GM12878 (cell line): ENCODE results near the gene KCNK4. TPM values are rescaled to one million over a fixed set of nuclear protein-coding genes. Genes with fewer than 3 reads are reported as not detected.
A peak's percentile ranks its signal among the peaks of the same experiment; 100 is the strongest.

ENCODE experiments used
- BCLAF1 ChIP-seq: fragments of 450-650 bp; IDR thresholded peaks from 2 replicates; pipeline ENCODE4 v1.6.1; 2017; ENCODE audit warnings: antibody characterized with exemption, mild to moderate bottlenecking, moderate library complexity
- BHLHE40 ChIP-seq, 2 experiments: fragments of 450-650 bp in 1 of 2; IDR thresholded peaks; 2 replicates each; pipeline ENCODE4 v1.6.1; 2011 to 2017; ENCODE audit warnings: low read depth in 2 of 2, borderline replicate concordance in 1 of 2, improper control_type of control experiment in 1 of 2, low read length in 1 of 2, mild to moderate bottlenecking in 1 of 2
- BRCA1 ChIP-seq: IDR thresholded peaks from 2 replicates; pipeline ENCODE4 v1.6.1; 2011; ENCODE audit warnings: low read depth, low read length, improper control_type of control experiment
- CBX3 ChIP-seq: fragments of 200-600 bp; sonication (generic); IDR thresholded peaks from 2 replicates; pipeline ENCODE4 v1.6.1; 2016; ENCODE audit warnings: low read depth, borderline replicate concordance
- CBX5 ChIP-seq: sonication (generic); IDR thresholded peaks from 2 replicates; pipeline ENCODE4 v1.6.1; 2016; ENCODE audit warnings: low read depth, moderate library complexity, mild to moderate bottlenecking, inconsistent platforms
- CEBPB ChIP-seq, 2 experiments: fragments of 150-350 bp in 1 of 2; IDR thresholded peaks; 2 replicates each; pipeline ENCODE4 v1.6.1; 2012 to 2014; ENCODE audit warnings: low read depth in 2 of 2, low read length in 2 of 2, borderline replicate concordance in 1 of 2, inconsistent platforms in 1 of 2
- CHD1 ChIP-seq: IDR thresholded peaks from 2 replicates; pipeline ENCODE4 v1.6.1; 2012; ENCODE audit warnings: low read depth, low read length, improper control_type of control experiment
- EGR1 ChIP-seq, 2 experiments: IDR thresholded peaks; 1 replicate in 1 of 2; 2 replicates in 1 of 2; pipeline ENCODE4 v1.6.1; 2011 to 2012; ENCODE audit warnings: low read depth in 2 of 2, low read length in 2 of 2, borderline replicate concordance in 1 of 2, mild to moderate bottlenecking in 1 of 2, moderate library complexity in 1 of 2
- EP300 ChIP-seq, 2 experiments: fragments of 150-350 bp in 1 of 2; IDR thresholded peaks; 2 replicates each; pipeline ENCODE4 v1.6.1; 2011 to 2012; ENCODE audit warnings: low read depth in 2 of 2, low read length in 2 of 2, borderline replicate concordance in 1 of 2, improper control_type of control experiment in 1 of 2, inconsistent platforms in 1 of 2; ENCODE audit not compliant: control insufficient read depth in 1 of 2
- FOS ChIP-seq: IDR thresholded peaks from 3 replicates; pipeline ENCODE4 v1.6.1; 2011; ENCODE audit warnings: borderline replicate concordance; ENCODE audit not compliant: insufficient read length; ENCODE audit errors: extremely low read depth
- IKZF1 ChIP-seq: fragments of 450-650 bp; conservative IDR thresholded peaks from 2 replicates; pipeline ENCODE4 v1.6.1; 2017; ENCODE audit warnings: antibody characterized with exemption, mild to moderate bottlenecking
- NR2C1 ChIP-seq: fragments of 450-650 bp; IDR thresholded peaks from 2 replicates; pipeline ENCODE4 v1.6.1; 2017; ENCODE audit warnings: antibody characterized with exemption, mild to moderate bottlenecking, moderate library complexity
- PML ChIP-seq: IDR thresholded peaks from 2 replicates; pipeline ENCODE4 v1.6.1; 2012; ENCODE audit warnings: low read length, inconsistent platforms
- PRDM15 ChIP-seq: fragments of 450-650 bp; formaldehyde crosslinking; IDR thresholded peaks from 2 replicates; pipeline ENCODE4 v1.4.0; 2020; ENCODE audit warnings: mild to moderate bottlenecking, moderate library complexity
- RAD51 ChIP-seq: fragments of 450-650 bp; IDR thresholded peaks from 2 replicates; pipeline ENCODE4 v1.6.1; 2016; ENCODE audit warnings: moderate library complexity, mild to moderate bottlenecking, inconsistent platforms
- RELB ChIP-seq: fragments of 450-650 bp; IDR thresholded peaks from 2 replicates; pipeline ENCODE4 v1.6.1; 2017; ENCODE audit warnings: low read depth, mild to moderate bottlenecking, moderate library complexity
- SMAD5 ChIP-seq: IDR thresholded peaks from 2 replicates; pipeline ENCODE4 v1.6.1; 2016; ENCODE audit warnings: antibody characterized with exemption, low read depth
- SRF ChIP-seq, 2 experiments: IDR thresholded peaks; 2 replicates each; pipeline ENCODE4 v1.6.1; 2011; ENCODE audit warnings: low read depth in 2 of 2, low read length in 2 of 2, mild to moderate bottlenecking in 1 of 2, moderate library complexity in 1 of 2
- SUZ12 ChIP-seq: fragments of 200-600 bp; sonication (generic); IDR thresholded peaks from one replicate; pipeline ENCODE4 v1.6.1; 2018; ENCODE audit warnings: antibody characterized with exemption, mild to moderate bottlenecking; ENCODE audit not compliant: unreplicated experiment
- TBL1XR1 ChIP-seq: IDR thresholded peaks from 2 replicates; pipeline ENCODE4 v1.6.1; 2012; ENCODE audit warnings: low read depth, low read length, improper control_type of control experiment
- ZNF217 ChIP-seq: fragments of 450-650 bp; IDR thresholded peaks from 2 replicates; pipeline ENCODE4 v1.6.1; 2017; ENCODE audit warnings: antibody characterized with exemption, mild to moderate bottlenecking
- polyA plus RNA-seq, 11 experiments: library from polyadenylated mRNA; depleted of rRNA in 4 of 11; unstranded in 6 of 11; stranded (reverse) in 5 of 11; fragments of >200 nt; fragmentation: Nextera tagmentation in 4 of 11; fragmentation: Illumina TruSeq in 1 of 11; extraction: Ambion mirVana in 4 of 11; extraction: Trizol in 1 of 11; gene quantifications; 1 replicate in 1 of 11; 2 replicates in 10 of 11; pipeline versions ENCODE4 v1.2.1 to v1.2.3, GENCODE V29; 2011 to 2016; ENCODE audit warnings: inconsistent platforms in 2 of 11, missing spikeins in 2 of 11, low read depth in 1 of 11
- total RNA-seq, 4 experiments: library from RNA; depleted of rRNA in 3 of 4; stranded (reverse); fragments of >200 nt in 3 of 4; fragmentation: Illumina TruSeq in 1 of 4; extraction: Trizol in 1 of 4; gene quantifications; 2 replicates each; pipeline versions ENCODE4 v1.2.1 to v1.2.3, GENCODE V29; 2013 to 2021

The KCNK4 gene
- total and polyA plus RNA-seq, 10 of the 15 experiments (the other 5 are each of a cell fraction or from before 2014, with no cell fraction given) = 0.04 TPM; not detected in 9

GRCh38 chr11:64305691-64306562 lies 14.8 kb downstream of the KCNK4 start (continued):
- TF ChIP-seq BCLAF1 = no peak
- TF ChIP-seq SUZ12 = no peak
- TF ChIP-seq PRDM15 = no peak
- TF ChIP-seq RAD51 = no peak
- TF ChIP-seq ZNF217 = no peak
- no peak for TF ChIP-seq SMAD5
- 0 out of 2 replicates have a peak, but pooled peaks have one; percentile 25 for TF ChIP-seq RELB
- TF ChIP-seq EGR1 (IDR thresholded peaks at IDR 0.05; ENCODE audit: borderline replicate concordance in 1 of 2, low read depth in 2 of 2, low read length in 2 of 2) = peak in 1 of 2 experiments; percentile 61; a peak in 1 of 3 replicates
- peak; percentile 96 for TF ChIP-seq NR2C1
- no peak for TF ChIP-seq CBX3
- TF ChIP-seq SRF (IDR thresholded peaks at IDR 0.05; ENCODE audit: low read depth in 2 of 2, low read length in 2 of 2) = no peak
- no peak for TF ChIP-seq TBL1XR1
- no peak for TF ChIP-seq PML
- no peak for TF ChIP-seq CEBPB (IDR thresholded peaks at IDR 0.05; ENCODE audit: borderline replicate concordance in 1 of 2, low read depth in 2 of 2, low read length in 2 of 2)
- no peak for TF ChIP-seq CBX5
- TF ChIP-seq FOS = no peak
- no peak; a peak in 2 of 4 replicates for TF ChIP-seq BHLHE40 (IDR thresholded peaks at IDR 0.05; ENCODE audit: borderline replicate concordance in 1 of 2, low read depth in 2 of 2, low read length in 1 of 2)
- TF ChIP-seq IKZF1 = peak; percentile 16; the same call in 1 of the 2 replicates
- no peak for TF ChIP-seq EP300 (IDR thresholded peaks at IDR 0.05; ENCODE audit: borderline replicate concordance in 1 of 2, control insufficient read depth in 1 of 2, low read depth in 2 of 2, low read length in 2 of 2)
- no peak for TF ChIP-seq CHD1
- TF ChIP-seq BRCA1 = no peak
